KOPT-K1 (cell line): Measurements from ENCODE around the gene KRT4.

ENCODE experiments used
- H3K27ac ChIP-seq: fragments of 200-600 bp; sonication (generic); 2 replicates; pipeline ENCODE4 v1.5.1; 2016; ENCODE audit warnings: antibody characterized with exemption, mild to moderate bottlenecking, low read depth, low read length; ENCODE audit not compliant: poor library complexity, severe bottlenecking
- H3K36me3 ChIP-seq: fragments of 200-600 bp; sonication (generic); 2 replicates; pipeline ENCODE4 v1.5.1; 2017; ENCODE audit warnings: antibody characterized with exemption, mild to moderate bottlenecking, low read length, moderate library complexity; ENCODE audit not compliant: insufficient read depth
- H3K9me3 ChIP-seq: fragments of 200-600 bp; sonication (generic); 2 replicates; pipeline ENCODE4 v1.5.1; 2017; ENCODE audit warnings: antibody characterized with exemption, low read length, mild to moderate bottlenecking; ENCODE audit not compliant: insufficient read depth, poor library complexity, severe bottlenecking

Gene KRT4

DNA sequence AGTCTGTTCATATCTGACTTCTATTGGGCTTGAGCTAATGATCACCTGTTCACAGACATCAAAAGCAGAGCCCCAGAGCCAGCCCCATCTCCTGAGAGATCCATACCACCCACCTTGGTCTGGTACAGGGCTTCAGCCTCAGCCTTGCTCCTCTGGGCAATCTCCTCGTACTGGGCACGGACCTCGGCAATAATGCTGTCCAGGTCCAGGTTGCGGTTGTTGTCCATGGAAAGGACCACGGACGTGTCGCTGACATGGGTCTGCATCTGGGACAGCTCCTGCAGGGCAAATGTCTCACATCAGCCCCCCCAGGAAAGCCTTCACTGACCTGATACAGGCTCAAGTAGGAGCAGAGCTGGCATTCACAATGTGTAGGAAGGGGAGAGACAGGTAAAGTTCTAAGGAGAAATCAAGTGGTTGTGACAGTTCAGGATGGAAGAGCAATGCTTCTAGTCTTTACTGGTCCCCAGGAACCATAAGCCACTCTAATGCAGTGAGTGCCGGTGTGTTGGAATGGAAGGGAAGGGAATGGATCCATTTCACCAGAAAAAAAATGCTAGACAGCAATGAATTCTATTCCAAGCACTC, 5.2 kb downstream of the KRT4 start:
- H3K27ac ChIP-seq, result no peak overlapping the region
- no peaks in the 10 kb centered on the region for H3K9me3 ChIP-seq
- no peaks in the 10 kb centered on the region for H3K36me3 ChIP-seq

- H3K9me3 ChIP-seq, result no peaks in the 10 kb centered on the region
- H3K27ac ChIP-seq, result no peak overlapping the region
- H3K36me3 ChIP-seq, result no peaks in the 10 kb centered on the region
Measured at GRCh38 chr12:52807544-52808470, 6.1 kb downstream of the KRT4 start.

DNA sequence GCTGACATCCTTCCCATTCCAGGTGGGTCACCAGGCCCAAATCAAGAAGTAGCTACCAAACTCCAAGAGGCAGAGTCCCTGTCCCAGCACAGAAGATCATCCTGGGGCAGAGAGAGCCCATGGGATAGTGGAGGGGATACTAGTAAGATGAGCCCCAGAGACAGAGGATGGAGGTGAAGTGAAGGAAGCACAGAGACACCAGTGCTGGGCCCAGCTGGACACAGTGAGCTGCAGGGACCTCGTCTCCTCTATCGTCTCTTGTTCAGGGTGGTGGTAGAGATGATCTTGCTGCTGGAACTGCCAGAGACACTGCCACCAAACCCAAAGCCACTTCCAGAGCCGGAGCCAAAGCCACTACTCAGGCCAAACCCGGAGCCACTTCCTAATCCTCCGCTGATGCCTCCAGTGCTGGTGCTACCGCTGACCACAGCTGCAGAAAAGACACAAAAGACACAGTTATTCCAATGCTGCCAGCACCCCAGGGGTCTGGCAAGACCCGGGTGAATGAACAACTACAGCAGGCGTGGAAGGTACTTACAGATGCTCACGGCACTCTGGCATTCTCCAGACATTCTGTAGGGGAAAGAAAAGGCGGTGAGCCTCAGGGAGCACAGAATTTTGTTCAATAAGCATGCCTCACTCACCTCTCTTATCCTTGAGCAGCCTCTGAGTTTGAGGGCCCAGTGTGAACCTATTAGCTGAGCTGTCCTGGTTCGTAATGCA, 6.9 kb downstream of the KRT4 start:
- Histone ChIP-seq H3K36me3 (no peaks in the 10 kb centered on the region), H3K27ac (no peak overlapping the region)

GRCh38 chr12:52806169-52806811, 7.6 kb downstream of the KRT4 start:
- H3K36me3 ChIP-seq, result no peaks in the 10 kb centered on the region
- H3K27ac ChIP-seq, result no peak overlapping the region
- H3K9me3 ChIP-seq, result no peaks in the 10 kb centered on the region

More for the DNA sequence above, 6.9 kb downstream of the KRT4 start:
- no peaks in the 10 kb centered on the region for H3K9me3 ChIP-seq

DNA sequence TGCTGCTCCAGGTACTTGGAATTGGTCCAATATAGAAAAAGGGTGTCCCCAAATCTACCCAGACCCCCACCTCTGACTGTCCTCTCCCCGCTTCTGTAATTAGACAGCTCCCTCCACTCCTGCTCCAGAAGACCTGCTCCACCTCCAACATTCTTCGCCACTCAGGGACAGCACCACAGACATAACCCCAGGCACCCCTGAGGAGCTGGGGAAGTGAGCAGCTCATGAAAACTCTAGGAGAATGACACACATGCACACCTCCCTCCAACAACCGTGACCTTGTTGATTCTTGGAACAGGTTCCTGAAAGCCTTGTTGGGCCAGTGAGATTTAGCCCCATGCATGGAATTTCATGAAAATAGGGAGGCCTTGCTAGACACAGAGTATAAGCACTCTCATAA, 8.2 kb downstream of the KRT4 start:
- H3K27ac ChIP-seq, result no peak overlapping the region
- H3K36me3 ChIP-seq, result no peaks in the 10 kb centered on the region
- no peaks in the 10 kb centered on the region for H3K9me3 ChIP-seq

GRCh38 chr12:52805000-52805399, 8.9 kb downstream of the KRT4 start:
- Histone ChIP-seq H3K9me3 (no peaks in the 10 kb centered on the region), H3K27ac (no peak overlapping the region), H3K36me3 (no peaks in the 10 kb centered on the region)

- no peak overlapping the region for H3K27ac ChIP-seq
- H3K36me3 ChIP-seq, result no peaks in the 10 kb centered on the region
- no peaks in the 10 kb centered on the region for H3K9me3 ChIP-seq
Measured at GRCh38 chr12:52802442-52802841, 11.5 kb downstream of the KRT4 start.

DNA sequence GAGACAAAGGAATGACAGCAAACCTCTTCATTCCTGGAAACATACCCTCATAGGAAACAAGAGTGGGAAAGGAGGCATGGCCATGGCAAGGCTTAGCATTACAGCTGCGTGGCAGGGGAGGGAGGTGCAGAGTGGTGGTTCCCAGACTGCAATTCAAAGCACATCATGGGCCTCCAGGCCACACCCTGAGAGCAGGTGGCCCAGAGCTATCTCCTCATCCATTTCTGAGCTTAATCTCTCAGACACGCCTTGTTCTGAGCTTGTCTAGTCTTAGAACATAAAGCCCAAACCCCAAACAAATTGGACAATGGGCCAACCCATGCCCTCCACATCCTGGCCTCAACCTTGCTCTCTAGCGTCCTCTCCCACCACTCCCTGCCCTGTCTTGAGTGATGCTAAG, 12.1 kb downstream of the KRT4 start:
- H3K27ac ChIP-seq, result no peak overlapping the region
- no peaks in the 10 kb centered on the region for H3K9me3 ChIP-seq

GRCh38 chr12:52800259-52800917, 13.5 kb downstream of the KRT4 start:
- Histone ChIP-seq H3K9me3 (no peaks in the 10 kb centered on the region), H3K27ac (no peak overlapping the region), H3K36me3 (no peaks in the 10 kb centered on the region)

More for the DNA sequence above, 12.1 kb downstream of the KRT4 start:
- H3K36me3 ChIP-seq, result no peaks in the 10 kb centered on the region

DNA sequence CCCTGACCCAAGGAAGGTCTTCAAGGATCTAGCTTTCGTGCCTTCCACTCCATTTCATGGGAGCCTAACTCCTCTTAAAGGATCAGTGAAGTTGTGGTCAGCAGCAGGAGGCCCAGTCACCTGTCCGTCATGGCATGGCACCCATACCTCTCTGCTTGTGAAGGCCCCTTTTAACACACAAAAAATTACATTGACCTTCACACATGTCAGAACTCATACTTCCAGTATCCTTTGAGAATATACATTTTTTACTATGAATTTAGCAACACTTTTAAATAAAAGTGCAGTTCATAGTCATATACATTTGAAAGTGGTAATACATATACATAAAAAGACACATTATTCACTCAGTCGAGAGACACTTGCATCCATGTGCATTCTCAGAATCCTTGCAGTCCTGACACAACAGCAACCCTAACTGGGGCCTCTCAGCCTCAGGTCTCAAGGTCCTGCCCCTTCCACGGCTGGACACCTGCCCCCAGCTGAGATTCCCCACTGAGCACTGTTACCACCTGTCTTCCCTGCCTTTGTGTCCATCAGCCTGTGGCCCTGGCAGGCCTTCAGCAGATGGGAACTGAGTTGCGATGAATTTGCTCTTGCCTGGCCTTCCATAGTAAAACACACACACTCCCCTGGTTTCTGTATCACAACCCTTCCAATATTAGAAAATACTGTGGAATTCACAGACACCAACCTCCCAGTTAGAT, 14.3 kb downstream of the KRT4 start:
- H3K36me3 ChIP-seq, result no peaks in the 10 kb centered on the region
- no peak overlapping the region for H3K27ac ChIP-seq
- no peaks in the 10 kb centered on the region for H3K9me3 ChIP-seq

- Histone ChIP-seq H3K27ac (no peak overlapping the region), H3K9me3 (no peaks in the 10 kb centered on the region), H3K36me3 (no peaks in the 10 kb centered on the region)
Measured at GRCh38 chr12:52798671-52799504, 15.0 kb downstream of the KRT4 start.

DNA sequence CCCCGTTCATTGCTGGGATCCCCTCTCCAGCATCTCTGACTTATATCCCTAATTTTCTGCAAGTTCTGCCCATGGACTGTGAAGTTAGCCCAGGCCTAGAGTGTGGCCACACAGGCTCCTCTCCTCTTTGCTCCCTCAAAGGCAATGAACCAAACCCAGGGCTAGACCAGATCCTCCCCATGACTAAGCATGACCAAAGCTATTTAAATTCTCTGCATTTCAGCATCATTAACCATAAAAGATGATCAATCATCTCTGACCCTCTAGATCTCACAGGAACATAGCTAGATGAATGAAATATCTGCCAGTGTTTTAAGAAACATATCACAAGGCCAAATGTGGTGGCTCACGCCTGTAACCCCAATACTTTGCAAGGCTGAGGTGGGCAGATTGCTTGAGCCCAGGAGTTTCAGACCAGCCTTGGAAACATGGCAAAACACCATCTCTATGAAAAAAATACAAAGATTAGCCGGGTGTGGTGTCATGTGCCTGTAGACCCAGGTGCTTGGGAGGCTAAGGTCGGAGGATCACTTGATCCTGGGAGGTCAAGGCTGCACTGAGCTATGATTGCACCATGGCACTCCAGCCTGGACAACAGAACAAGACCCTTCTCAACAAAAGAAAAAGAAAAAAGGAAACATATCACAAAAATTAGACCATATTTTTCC, 15.8 kb downstream of the KRT4 start:
- Histone ChIP-seq H3K9me3 (no peaks in the 10 kb centered on the region), H3K27ac (no peak overlapping the region), H3K36me3 (no peaks in the 10 kb centered on the region)

DNA sequence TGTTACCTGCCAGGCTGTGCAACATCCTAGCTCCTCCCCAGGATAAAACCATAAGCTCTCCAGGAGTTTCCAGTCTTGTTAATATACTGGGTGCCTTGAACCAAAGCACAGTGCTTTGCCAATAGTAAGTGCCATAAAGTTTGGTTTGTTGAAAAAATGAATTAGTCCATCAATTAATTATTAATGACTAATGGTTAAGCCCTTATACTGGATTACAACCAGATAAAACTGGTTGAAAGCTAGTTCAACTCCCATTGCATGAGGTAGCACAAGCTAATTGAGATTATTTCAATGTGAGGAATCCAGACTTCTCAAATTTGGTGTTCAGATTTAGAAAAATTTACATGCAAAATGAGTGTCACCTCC, 16.4 kb downstream of the KRT4 start:
- H3K36me3 ChIP-seq, result no peaks in the 10 kb centered on the region
- H3K9me3 ChIP-seq, result no peaks in the 10 kb centered on the region
- H3K27ac ChIP-seq, result no peak overlapping the region
